HepG2 (cell line): Measurements from ENCODE around the gene RUNX2.

Experiments
- BCL3 ChIP-seq: sonication (generic); formaldehyde crosslinking; IDR thresholded peaks from 2 replicates; pipeline ENCODE4 v1.5.1; 2020; ENCODE audit warnings: mild to moderate bottlenecking, missing genetic modification reagents, moderate library complexity
- BHLHE40 ChIP-seq: IDR thresholded peaks from 2 replicates; pipeline ENCODE4 v1.6.1; 2011; ENCODE audit warnings: low read length, improper control_type of control experiment
- CBFB ChIP-seq: sonication (generic); formaldehyde crosslinking; IDR thresholded peaks from 2 replicates; pipeline ENCODE4 v1.4.0; 2020; ENCODE audit warnings: missing genetic modification reagents
- CTCF ChIP-seq: sonication (generic); formaldehyde crosslinking; IDR thresholded peaks from 2 replicates; pipeline ENCODE4 v1.5.0; 2020; ENCODE audit warnings: mild to moderate bottlenecking, missing genetic modification reagents, moderate library complexity
- HIC2 ChIP-seq: sonication (generic); formaldehyde crosslinking; IDR thresholded peaks from 2 replicates; pipeline ENCODE4 v1.9.0; 2022; ENCODE audit warnings: low read depth, missing genetic modification reagents
- MYC ChIP-seq: sonication (generic); formaldehyde crosslinking; IDR thresholded peaks from 2 replicates; pipeline ENCODE4 v1.9.0; 2021; ENCODE audit warnings: missing genetic modification reagents, borderline replicate concordance
- SIN3A ChIP-seq: IDR thresholded peaks from 2 replicates; pipeline ENCODE4 v1.6.1; 2011; ENCODE audit warnings: low read depth, mild to moderate bottlenecking, control low read depth, low read length, borderline replicate concordance
- SRF ChIP-seq: IDR thresholded peaks from 2 replicates; pipeline ENCODE4 v1.6.1; 2011; ENCODE audit warnings: mild to moderate bottlenecking, low read depth, low read length, moderate library complexity
- TAF1 ChIP-seq: sonication (generic); formaldehyde crosslinking; IDR thresholded peaks from 2 replicates; pipeline ENCODE4 v1.4.0; 2020; ENCODE audit warnings: missing genetic modification reagents
- USF2 ChIP-seq, 2 experiments: sonication (generic) in 1 of 2; formaldehyde crosslinking in 1 of 2; IDR thresholded peaks; 2 replicates each; pipeline versions ENCODE4 v1.5.1 to v1.6.1; 2011 to 2020; ENCODE audit warnings: borderline replicate concordance in 1 of 2, low read depth in 1 of 2, low read length in 1 of 2, mild to moderate bottlenecking in 1 of 2, missing genetic modification reagents in 1 of 2, moderate library complexity in 1 of 2
- ZNF30 ChIP-seq: sonication (generic); formaldehyde crosslinking; IDR thresholded peaks from 2 replicates; pipeline ENCODE4 v1.5.0; 2020; ENCODE audit warnings: mild to moderate bottlenecking, missing genetic modification reagents
- ZNF781 ChIP-seq: sonication (generic); formaldehyde crosslinking; IDR thresholded peaks from 2 replicates; pipeline ENCODE4 v1.5.1; 2020; ENCODE audit warnings: borderline replicate concordance, mild to moderate bottlenecking, missing genetic modification reagents; ENCODE audit errors: not compliant biosample characterization

- TF ChIP-seq USF2 (IDR thresholded peaks at IDR 0.05; ENCODE audit: low read depth, low read length) (no peak), USF2 (CRISPR knock-in tag; IDR thresholded peaks at IDR 0.05; ENCODE audit: borderline replicate concordance) (no peak), HIC2 (no peak), SIN3A (no peak), CTCF (CRISPR knock-in tag) (no peak), BCL3 (CRISPR knock-in tag) (no peak), ZNF781 (CRISPR knock-in tag) (no peak), CBFB (CRISPR knock-in tag) (no peak), ZNF30 (CRISPR knock-in tag) (no peak), BHLHE40 (no peak), SRF (no peak), MYC (CRISPR knock-in tag) (no peak), TAF1 (no peak)
Measured at GRCh38 chr6:45679631-45680030, 351.5 kb downstream of the RUNX2 start.
